ENCODE measurements around the gene ACAA1.

DNA sequence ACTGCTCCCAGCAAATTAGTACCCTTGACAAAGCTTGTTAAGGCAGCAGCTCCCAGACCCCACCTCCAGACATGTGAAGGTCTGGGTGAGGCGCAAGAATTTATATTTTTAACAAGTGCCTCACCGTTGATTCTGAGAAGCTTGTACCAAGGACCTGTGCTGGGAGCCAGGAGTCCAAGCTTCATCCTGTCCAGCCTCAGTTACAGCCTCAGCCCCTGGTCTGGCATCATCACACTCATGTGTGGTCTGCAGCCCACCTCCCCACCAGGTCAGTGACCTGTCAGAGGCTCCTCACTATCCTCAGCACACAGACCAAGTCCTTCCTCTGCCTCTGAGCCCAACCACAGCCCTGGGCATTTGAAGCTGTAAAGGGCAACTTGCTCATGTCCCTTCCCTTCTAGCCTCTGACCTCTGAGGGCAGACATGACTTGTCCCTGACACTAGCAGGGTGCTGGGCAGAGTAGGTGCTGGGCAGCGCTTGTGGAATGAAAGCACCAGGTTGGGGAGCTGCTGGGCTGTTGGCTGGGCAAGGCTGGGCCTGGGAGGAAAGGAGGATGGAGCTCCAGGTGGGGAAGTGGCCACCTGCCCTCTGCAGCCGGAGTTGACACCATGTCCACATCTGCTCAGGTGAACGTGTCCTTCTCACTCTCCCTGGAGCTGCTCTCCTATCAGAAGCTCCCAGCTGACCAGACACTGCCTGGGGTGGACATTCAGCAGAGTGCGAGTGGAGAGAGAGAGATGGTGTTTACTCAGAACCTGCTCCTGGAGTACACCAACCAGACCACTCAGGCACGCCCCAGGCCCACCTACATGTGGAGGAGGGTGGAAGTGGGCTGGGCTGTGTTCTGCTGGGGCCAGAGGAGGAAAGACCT lies 16.9 kb downstream of the ACAA1 start:
- TF ChIP-seq CTCF (conservative IDR thresholded peaks at IDR 0.05), result no peak
- TF ChIP-seq ZFX (IDR thresholded peaks at IDR 0.05), result no peak

All from C4-2B (cell line).